K562 (cell line): ENCODE results near the gene ABCD3.
"Not testable (repeated sequence)": the region's sequence is repeated elsewhere in the genome, so short reads cannot be mapped to it uniquely, and the experiment has no call there.

ENCODE experiments used
- CBX2 ChIP-seq: fragments of 200-600 bp; sonication (generic); IDR thresholded peaks from one replicate; pipeline ENCODE4 v1.6.1; 2012; ENCODE audit warnings: mild to moderate bottlenecking, low read length, inconsistent platforms; ENCODE audit not compliant: insufficient read depth, poor library complexity, severe bottlenecking
- HCFC1 ChIP-seq: IDR thresholded peaks from 2 replicates; pipeline ENCODE4 v1.6.1; 2012; ENCODE audit warnings: low read depth, low read length, improper control_type of control experiment
- JUN ChIP-seq, 2 experiments: sonication (generic) in 1 of 2; formaldehyde crosslinking in 1 of 2; IDR thresholded peaks; 2 replicates each; pipeline versions ENCODE4 v1.6.1 to v1.8.0; 2012 to 2022; ENCODE audit warnings: borderline replicate concordance in 2 of 2, mild to moderate bottlenecking in 2 of 2, improper control_type of control experiment in 1 of 2, low read depth in 1 of 2, low read length in 1 of 2, missing genetic modification reagents in 1 of 2
- KAT2B ChIP-seq: IDR thresholded peaks from one replicate; pipeline ENCODE4 v1.6.1; 2012; ENCODE audit warnings: low read depth, mild to moderate bottlenecking, control low read depth, inconsistent platforms, low read length, moderate library complexity
- SNRNP70 ChIP-seq: fragments of 200-400 bp; formaldehyde crosslinking; optimal IDR thresholded peaks from 2 replicates; pipeline ENCODE3; 2017; ENCODE audit warnings: low read depth, low read length
- SREBF2 ChIP-seq: sonication (generic); formaldehyde crosslinking; IDR thresholded peaks from 2 replicates; pipeline ENCODE4 v1.4.0; 2020; ENCODE audit warnings: mild to moderate bottlenecking, missing genetic modification reagents
- ZNF274 ChIP-seq: IDR thresholded peaks from 2 replicates; pipeline ENCODE4 v1.6.1; 2011; ENCODE audit warnings: low read depth, mild to moderate bottlenecking, low read length, moderate library complexity, borderline replicate concordance
- ZNF668 ChIP-seq: fragments of 250-450 bp; sonication (Bioruptor Pico); IDR thresholded peaks from 2 replicates; pipeline ENCODE4 v1.8.0; 2022; ENCODE audit warnings: mild to moderate bottlenecking, inconsistent platforms
- TF ChIP-seq, protein P1 (sequence below), 3 experiments: IDR thresholded peaks in 2 of 3; conservative IDR thresholded peaks in 1 of 3; 2 replicates each; pipeline ENCODE4 v1.5.1; 2011 to 2012; ENCODE audit warnings: low read length in 3 of 3, mild to moderate bottlenecking in 3 of 3, control low read depth in 2 of 3, improper control_type of control experiment in 1 of 3, inconsistent platforms in 1 of 3, low read depth in 1 of 3, mixed read lengths in 1 of 3, moderate library complexity in 1 of 3; ENCODE audit not compliant: insufficient read depth in 2 of 3
- TF ChIP-seq, protein P2 (sequence below): fragments of 450-650 bp; conservative IDR thresholded peaks from 2 replicates; pipeline ENCODE4 v1.6.1; 2016; ENCODE audit warnings: missing genetic modification characterization, low read depth, mild to moderate bottlenecking, missing compliant biosample characterization, moderate library complexity
- TF ChIP-seq, protein P3 (sequence below), 2 experiments: fragments of 450-650 bp; formaldehyde crosslinking in 1 of 2; IDR thresholded peaks; 2 replicates each; pipeline versions ENCODE4 v1.4.0 to v1.6.1; 2014 to 2020; ENCODE audit warnings: mild to moderate bottlenecking in 2 of 2, borderline replicate concordance in 1 of 2, low read depth in 1 of 2

DNA sequence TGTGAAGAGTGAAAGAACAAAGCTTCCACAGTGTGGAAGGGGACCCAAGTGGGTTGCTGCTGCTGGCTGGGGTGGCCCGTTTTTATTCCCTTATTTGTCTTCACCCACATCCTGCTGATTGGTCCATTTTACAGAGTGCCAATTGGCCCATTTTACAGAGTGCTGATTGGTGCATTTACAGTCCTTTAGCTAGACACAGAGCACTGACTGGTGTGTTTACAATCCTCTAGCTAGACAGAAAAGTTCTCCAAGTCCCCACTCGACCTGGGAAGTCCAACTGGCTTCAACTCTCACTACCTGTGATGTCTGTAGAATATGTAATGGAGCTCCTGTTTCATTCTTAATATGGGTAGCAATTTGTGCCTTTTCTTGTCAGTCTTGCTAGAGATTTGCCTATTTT is 39.7 kb upstream of the ABCD3 start:
- TF ChIP-seq KAT2B; CBX2; ZNF274; SNRNP70; SREBF2 (CRISPR knock-in tag); HCFC1; JUN (IDR thresholded peaks at IDR 0.05; ENCODE audit: borderline replicate concordance, low read depth, low read length); JUN (CRISPR knock-in tag; IDR thresholded peaks at IDR 0.05; ENCODE audit: borderline replicate concordance); ZNF668 (CRISPR knock-in tag): not testable (repeated sequence)
- TF ChIP-seq, protein P1, sequence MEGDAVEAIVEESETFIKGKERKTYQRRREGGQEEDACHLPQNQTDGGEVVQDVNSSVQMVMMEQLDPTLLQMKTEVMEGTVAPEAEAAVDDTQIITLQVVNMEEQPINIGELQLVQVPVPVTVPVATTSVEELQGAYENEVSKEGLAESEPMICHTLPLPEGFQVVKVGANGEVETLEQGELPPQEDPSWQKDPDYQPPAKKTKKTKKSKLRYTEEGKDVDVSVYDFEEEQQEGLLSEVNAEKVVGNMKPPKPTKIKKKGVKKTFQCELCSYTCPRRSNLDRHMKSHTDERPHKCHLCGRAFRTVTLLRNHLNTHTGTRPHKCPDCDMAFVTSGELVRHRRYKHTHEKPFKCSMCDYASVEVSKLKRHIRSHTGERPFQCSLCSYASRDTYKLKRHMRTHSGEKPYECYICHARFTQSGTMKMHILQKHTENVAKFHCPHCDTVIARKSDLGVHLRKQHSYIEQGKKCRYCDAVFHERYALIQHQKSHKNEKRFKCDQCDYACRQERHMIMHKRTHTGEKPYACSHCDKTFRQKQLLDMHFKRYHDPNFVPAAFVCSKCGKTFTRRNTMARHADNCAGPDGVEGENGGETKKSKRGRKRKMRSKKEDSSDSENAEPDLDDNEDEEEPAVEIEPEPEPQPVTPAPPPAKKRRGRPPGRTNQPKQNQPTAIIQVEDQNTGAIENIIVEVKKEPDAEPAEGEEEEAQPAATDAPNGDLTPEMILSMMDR (IDR thresholded peaks at IDR 0.05 in 2 of 3, conservative IDR thresholded peaks at IDR 0.05 in 1 of 3; ENCODE audit: insufficient read depth in 2 of 3, low read depth in 1 of 3, low read length in 3 of 3) = not testable (repeated sequence)
- TF ChIP-seq, protein P2, sequence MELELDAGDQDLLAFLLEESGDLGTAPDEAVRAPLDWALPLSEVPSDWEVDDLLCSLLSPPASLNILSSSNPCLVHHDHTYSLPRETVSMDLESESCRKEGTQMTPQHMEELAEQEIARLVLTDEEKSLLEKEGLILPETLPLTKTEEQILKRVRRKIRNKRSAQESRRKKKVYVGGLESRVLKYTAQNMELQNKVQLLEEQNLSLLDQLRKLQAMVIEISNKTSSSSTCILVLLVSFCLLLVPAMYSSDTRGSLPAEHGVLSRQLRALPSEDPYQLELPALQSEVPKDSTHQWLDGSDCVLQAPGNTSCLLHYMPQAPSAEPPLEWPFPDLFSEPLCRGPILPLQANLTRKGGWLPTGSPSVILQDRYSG = not testable (repeated sequence)
- TF ChIP-seq, protein P3, sequence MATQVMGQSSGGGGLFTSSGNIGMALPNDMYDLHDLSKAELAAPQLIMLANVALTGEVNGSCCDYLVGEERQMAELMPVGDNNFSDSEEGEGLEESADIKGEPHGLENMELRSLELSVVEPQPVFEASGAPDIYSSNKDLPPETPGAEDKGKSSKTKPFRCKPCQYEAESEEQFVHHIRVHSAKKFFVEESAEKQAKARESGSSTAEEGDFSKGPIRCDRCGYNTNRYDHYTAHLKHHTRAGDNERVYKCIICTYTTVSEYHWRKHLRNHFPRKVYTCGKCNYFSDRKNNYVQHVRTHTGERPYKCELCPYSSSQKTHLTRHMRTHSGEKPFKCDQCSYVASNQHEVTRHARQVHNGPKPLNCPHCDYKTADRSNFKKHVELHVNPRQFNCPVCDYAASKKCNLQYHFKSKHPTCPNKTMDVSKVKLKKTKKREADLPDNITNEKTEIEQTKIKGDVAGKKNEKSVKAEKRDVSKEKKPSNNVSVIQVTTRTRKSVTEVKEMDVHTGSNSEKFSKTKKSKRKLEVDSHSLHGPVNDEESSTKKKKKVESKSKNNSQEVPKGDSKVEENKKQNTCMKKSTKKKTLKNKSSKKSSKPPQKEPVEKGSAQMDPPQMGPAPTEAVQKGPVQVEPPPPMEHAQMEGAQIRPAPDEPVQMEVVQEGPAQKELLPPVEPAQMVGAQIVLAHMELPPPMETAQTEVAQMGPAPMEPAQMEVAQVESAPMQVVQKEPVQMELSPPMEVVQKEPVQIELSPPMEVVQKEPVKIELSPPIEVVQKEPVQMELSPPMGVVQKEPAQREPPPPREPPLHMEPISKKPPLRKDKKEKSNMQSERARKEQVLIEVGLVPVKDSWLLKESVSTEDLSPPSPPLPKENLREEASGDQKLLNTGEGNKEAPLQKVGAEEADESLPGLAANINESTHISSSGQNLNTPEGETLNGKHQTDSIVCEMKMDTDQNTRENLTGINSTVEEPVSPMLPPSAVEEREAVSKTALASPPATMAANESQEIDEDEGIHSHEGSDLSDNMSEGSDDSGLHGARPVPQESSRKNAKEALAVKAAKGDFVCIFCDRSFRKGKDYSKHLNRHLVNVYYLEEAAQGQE (IDR thresholded peaks at IDR 0.05; ENCODE audit: borderline replicate concordance) = not testable (repeated sequence)
- TF ChIP-seq, protein P3 (CRISPR knock-in tag; IDR thresholded peaks at IDR 0.05; ENCODE audit: low read depth) = not testable (repeated sequence)
